GM12878 (cell line): ENCODE measurements around the gene IGHMBP2. TPM values are rescaled to one million over a fixed set of nuclear protein-coding genes. Genes with fewer than 3 reads are reported as not detected.

Experiments
- ATAC-seq: fragments of 200-7000 bp; cut with Tn5 transposase; 3 replicates; pipeline ENCODE4 v1.9.1; 2020; ENCODE audit warnings: mild to moderate bottlenecking, moderate library complexity
- BruUV-seq: library from RNA; stranded (reverse); fragments of 400-500 nt; replicated peaks from 2 replicates; lab custom pipeline; 2021; lab: Mats Ljungman, UMichigan
- CTCF ChIA-PET: fragments of 300-600 bp; sonication (Branson Sonifier 250); formaldehyde crosslinking; extraction: SDS; loops from one replicate; lab custom pipeline; 2021; ENCODE audit warnings: inconsistent platforms; lab: Yijun Ruan, JAX
- POLR2A ChIA-PET: fragments of 350-600 bp; formaldehyde crosslinking; extraction: SDS; loops from one replicate; lab custom pipeline; 2021; ENCODE audit warnings: inconsistent platforms; lab: Charles Lee
- RAD21 ChIA-PET: fragments of 300-600 bp; sonication (Branson Sonifier 250); formaldehyde crosslinking; loops from one replicate; lab custom pipeline; 2023; ENCODE audit warnings: antibody characterized with exemption; ENCODE audit not compliant: unreplicated experiment; lab: Charles Lee
- SMC1A ChIA-PET: fragments of 300-600 bp; sonication (Branson Sonifier 250); formaldehyde crosslinking; loops from one replicate; lab custom pipeline; 2023; ENCODE audit not compliant: unreplicated experiment, uncharacterized antibody; lab: Charles Lee
- DNase-seq: peaks from one replicate; pipeline ENCODE4 v3.0.0-alpha.2; 2011; ENCODE audit warnings: low read depth, low spot score
- FAIRE-seq: peaks from 3 replicates; lab custom pipeline; 2011; peaks lifted over from hg19 to GRCh38; lab: Jason Lieb, UNC
- H2AFZ ChIP-seq: 2 replicates; pipeline ENCODE4 v1.6.0; 2011; ENCODE audit warnings: low read depth, low read length, control low read depth; ENCODE audit not compliant: control insufficient read depth
- H3K27ac ChIP-seq: 2 replicates; pipeline ENCODE4 v1.5.1; 2011; ENCODE audit warnings: control low read depth; ENCODE audit not compliant: control insufficient read depth, insufficient read depth
- H3K27me3 ChIP-seq, 2 experiments: replicated peaks in 1 of 2; 2 replicates each; pipeline versions ENCODE4 v1.6.0 to v1.6.1; 2011; ENCODE audit warnings: low read length in 1 of 2; ENCODE audit not compliant: control insufficient read depth in 2 of 2, insufficient read depth in 2 of 2
- H3K36me3 ChIP-seq, 2 experiments: 2 replicates each; pipeline ENCODE4 v1.5.1; 2011; ENCODE audit warnings: low read length in 1 of 2; ENCODE audit not compliant: control insufficient read depth in 2 of 2, insufficient read depth in 2 of 2
- H3K4me1 ChIP-seq: 2 replicates; pipeline ENCODE4 v1.6.1; 2011; ENCODE audit warnings: mild to moderate bottlenecking, low read length, moderate library complexity, mixed read lengths; ENCODE audit not compliant: control insufficient read depth, insufficient read depth
- H3K4me2 ChIP-seq: 2 replicates; pipeline ENCODE4 v1.6.0; 2011; ENCODE audit warnings: control low read depth; ENCODE audit not compliant: control insufficient read depth, insufficient read depth
- H3K4me3 ChIP-seq: fragments of 200-600 bp; sonication (generic); 2 replicates; pipeline ENCODE4 v1.5.1; 2016
- H3K79me2 ChIP-seq: 2 replicates; pipeline ENCODE4 v1.6.0; 2011; ENCODE audit warnings: low read length; ENCODE audit not compliant: control insufficient read depth, insufficient read depth
- H3K9ac ChIP-seq: 2 replicates; pipeline ENCODE4 v1.8.0; 2011; ENCODE audit warnings: low read length, control low read depth, mixed read lengths; ENCODE audit not compliant: control insufficient read depth, insufficient read depth
- H3K9me3 ChIP-seq: replicated peaks from 3 replicates; pipeline ENCODE4 v1.5.1; 2011; ENCODE audit warnings: mild to moderate bottlenecking, low read length; ENCODE audit not compliant: control insufficient read depth, insufficient read depth
- H4K20me1 ChIP-seq: 2 replicates; pipeline ENCODE4 v1.6.0; 2011; ENCODE audit not compliant: control insufficient read depth, insufficient read depth
- CREM ChIP-seq: IDR thresholded peaks from 2 replicates; pipeline ENCODE4 v1.6.1; 2014; ENCODE audit warnings: antibody characterized with exemption, low read depth
- E2F4 ChIP-seq: IDR thresholded peaks from 2 replicates; pipeline ENCODE4 v1.6.1; 2012; ENCODE audit warnings: low read depth, low read length, improper control_type of control experiment
- ETV6 ChIP-seq, 2 experiments: fragments of 450-650 bp in 1 of 2; IDR thresholded peaks in 1 of 2; conservative IDR thresholded peaks in 1 of 2; 2 replicates each; pipeline ENCODE4 v1.6.1; 2014; ENCODE audit warnings: antibody characterized with exemption in 1 of 2, borderline replicate concordance in 1 of 2, low read depth in 1 of 2, mild to moderate bottlenecking in 1 of 2, moderate library complexity in 1 of 2
- FOS ChIP-seq: IDR thresholded peaks from 3 replicates; pipeline ENCODE4 v1.6.1; 2011; ENCODE audit warnings: borderline replicate concordance; ENCODE audit not compliant: insufficient read length; ENCODE audit errors: extremely low read depth
- MTA3 ChIP-seq: IDR thresholded peaks from 2 replicates; pipeline ENCODE4 v1.6.1; 2012; ENCODE audit warnings: low read length, inconsistent platforms, borderline replicate concordance
- POU2F2 ChIP-seq: IDR thresholded peaks from 3 replicates; pipeline ENCODE4 v1.6.1; 2011; ENCODE audit warnings: low read depth, mild to moderate bottlenecking, low read length, borderline replicate concordance
- SMAD1 ChIP-seq: fragments of 450-650 bp; IDR thresholded peaks from 2 replicates; pipeline ENCODE4 v1.6.1; 2018; ENCODE audit warnings: mild to moderate bottlenecking, low read depth; ENCODE audit not compliant: partially characterized antibody
- SRF ChIP-seq, 2 experiments: IDR thresholded peaks; 2 replicates each; pipeline ENCODE4 v1.6.1; 2011; ENCODE audit warnings: low read depth in 2 of 2, low read length in 2 of 2, mild to moderate bottlenecking in 1 of 2, moderate library complexity in 1 of 2
- WGBS: methylation state at CpG from one replicate; pipeline ENCODE4 v1.1.6; 2016; ENCODE audit warnings: low lambda C conversion rate; ENCODE audit not compliant: insufficient replicate concordance, insufficient coverage; ENCODE audit errors: missing lambda C conversion rate; 5-methylcytosine and 5-hydroxymethylcytosine counted together
- in situ Hi-C: fragments of 300-500 bp; cut with MboI; formaldehyde crosslinking; loops from 9 replicates; pipeline ENCODE4 v1.14.3; 2018; ENCODE audit warnings: mixed read lengths
- intact Hi-C: fragments of 100-400 bp; cut with micrococcal nuclease; formaldehyde crosslinking; loops from one replicate; pipeline ENCODE4 v1.14.2; 2022; ENCODE audit not compliant: unreplicated experiment
- polyA plus RNA-seq, 11 experiments: library from polyadenylated mRNA; depleted of rRNA in 4 of 11; unstranded in 6 of 11; stranded (reverse) in 5 of 11; fragments of >200 nt; fragmentation: Nextera tagmentation in 4 of 11; fragmentation: Illumina TruSeq in 1 of 11; extraction: Ambion mirVana in 4 of 11; extraction: Trizol in 1 of 11; gene quantifications; 1 replicate in 1 of 11; 2 replicates in 10 of 11; pipeline versions ENCODE4 v1.2.1 to v1.2.3, GENCODE V29; 2011 to 2016; ENCODE audit warnings: inconsistent platforms in 2 of 11, missing spikeins in 2 of 11, low read depth in 1 of 11
- total RNA-seq, 4 experiments: library from RNA; depleted of rRNA in 3 of 4; stranded (reverse); fragments of >200 nt in 3 of 4; fragmentation: Illumina TruSeq in 1 of 4; extraction: Trizol in 1 of 4; gene quantifications; 2 replicates each; pipeline versions ENCODE4 v1.2.1 to v1.2.3, GENCODE V29; 2013 to 2021
- TF ChIP-seq, protein P1 (sequence below): fragments of 450-650 bp; conservative IDR thresholded peaks from 2 replicates; pipeline ENCODE4 v1.6.1; 2017; ENCODE audit warnings: mild to moderate bottlenecking, moderate library complexity

The IGHMBP2 gene
- total and polyA plus RNA-seq, 10 of the 15 experiments (the other 5 are each of a cell fraction or from before 2014, with no cell fraction given) = 1.4 to 20.1 (median 11.2) TPM

- Histone ChIP-seq H3K9me3 (no peaks in the 10 kb centered on the region; the same call in 2 of the 3 replicates), H3K79me2 (no peaks in the 10 kb centered on the region), H3K4me1 (no peaks in the 10 kb centered on the region), H4K20me1 (no peaks in the 10 kb centered on the region), H3K27ac (no peak overlapping the region), H3K9ac (no peak overlapping the region), H3K27me3 (no peaks in the 10 kb centered on the region; a peak in 1 of 4 replicates), H3K36me3 (no peaks in the 10 kb centered on the region), H3K4me2 (no peak overlapping the region), H3K4me3 (no peak overlapping the region), H2AFZ (no peak overlapping the region)
- TF ChIP-seq SMAD1 (no peak), CREM (no peak)
- ATAC-seq = no peak
- in situ Hi-C loops (no loop called here), intact Hi-C loops (no loop called here)
- RAD21 ChIA-PET = no interaction called here
- CTCF ChIA-PET = no interaction called here
- no peak for DNase-seq
- no peak for FAIRE-seq
- no TSS peak for BruUV-seq
- WGBS = 53% methylated on average over 8 of the region's 8 CpGs
- SMC1A ChIA-PET = interaction anchor here (1.2 kb wide), 1 partner anchor 13 kb away, joined by 3 read pairs; no protein-coding TSS in a partner anchor
- POLR2A ChIA-PET = no interaction called here
Observed at GRCh38 chr11:68970921-68971636, 67.4 kb downstream of the IGHMBP2 start.

DNA sequence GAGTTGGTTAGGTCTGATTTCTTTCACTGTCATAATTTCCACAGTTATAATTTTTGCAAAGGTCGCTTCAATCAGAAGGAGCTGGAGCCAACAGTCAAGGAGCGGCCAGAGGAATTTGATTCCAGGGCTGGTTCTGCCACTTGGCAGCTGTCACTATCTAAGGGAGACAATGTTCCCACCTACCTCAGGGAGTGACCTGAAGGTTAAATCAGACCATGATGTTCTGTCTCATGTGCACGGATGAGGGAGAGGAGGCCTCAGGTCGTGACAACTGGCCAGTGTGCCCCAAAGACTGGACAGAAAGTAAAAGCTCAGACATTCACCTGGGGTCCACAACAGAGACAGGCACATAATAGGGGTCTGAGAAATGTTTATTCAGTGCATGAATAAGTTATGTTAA is 69.5 kb downstream of the IGHMBP2 start:
- ChIA-PET CTCF (no interaction called here), SMC1A (no interaction called here), RAD21 (interaction anchor here (1.0 kb wide), 1 partner anchor 10 kb away, joined by 3 read pairs; no protein-coding TSS in a partner anchor), POLR2A (no interaction called here)
- Histone ChIP-seq H3K9ac (no peak overlapping the region), H3K4me2 (no peak overlapping the region), H3K4me3 (no peak overlapping the region), H3K27me3 (no peaks in the 10 kb centered on the region; a peak in 1 of 4 replicates), H3K36me3 (no peaks in the 10 kb centered on the region), H4K20me1 (no peaks in the 10 kb centered on the region), H3K9me3 (no peaks in the 10 kb centered on the region), H2AFZ (no peak overlapping the region), H3K27ac (no peak overlapping the region), H3K79me2 (no peaks in the 10 kb centered on the region), H3K4me1 (no peaks in the 10 kb centered on the region)
- TF ChIP-seq POU2F2 (no peak), MTA3 (no peak), SRF (IDR thresholded peaks at IDR 0.05; ENCODE audit: low read depth in 2 of 2, low read length in 2 of 2) (no peak), FOS (no peak), E2F4 (no peak), ETV6 (conservative IDR thresholded peaks at IDR 0.05 in 1 of 2, IDR thresholded peaks at IDR 0.05 in 1 of 2; ENCODE audit: borderline replicate concordance in 1 of 2, low read depth in 1 of 2) (no peak), CREM (no peak)
- TF ChIP-seq, protein P1, sequence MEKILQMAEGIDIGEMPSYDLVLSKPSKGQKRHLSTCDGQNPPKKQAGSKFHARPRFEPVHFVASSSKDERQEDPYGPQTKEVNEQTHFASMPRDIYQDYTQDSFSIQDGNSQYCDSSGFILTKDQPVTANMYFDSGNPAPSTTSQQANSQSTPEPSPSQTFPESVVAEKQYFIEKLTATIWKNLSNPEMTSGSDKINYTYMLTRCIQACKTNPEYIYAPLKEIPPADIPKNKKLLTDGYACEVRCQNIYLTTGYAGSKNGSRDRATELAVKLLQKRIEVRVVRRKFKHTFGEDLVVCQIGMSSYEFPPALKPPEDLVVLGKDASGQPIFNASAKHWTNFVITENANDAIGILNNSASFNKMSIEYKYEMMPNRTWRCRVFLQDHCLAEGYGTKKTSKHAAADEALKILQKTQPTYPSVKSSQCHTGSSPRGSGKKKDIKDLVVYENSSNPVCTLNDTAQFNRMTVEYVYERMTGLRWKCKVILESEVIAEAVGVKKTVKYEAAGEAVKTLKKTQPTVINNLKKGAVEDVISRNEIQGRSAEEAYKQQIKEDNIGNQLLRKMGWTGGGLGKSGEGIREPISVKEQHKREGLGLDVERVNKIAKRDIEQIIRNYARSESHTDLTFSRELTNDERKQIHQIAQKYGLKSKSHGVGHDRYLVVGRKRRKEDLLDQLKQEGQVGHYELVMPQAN = no peak
- ATAC-seq (no peak), DNase-seq (no peak), FAIRE-seq (no peak)
- BruUV-seq = no TSS peak
- in situ Hi-C loops (no loop called here), intact Hi-C loops (no loop called here)
- WGBS = 32% methylated on average over 4 of the region's 4 CpGs
